GM18520 (cell line): Measurements from ENCODE around the gene RABGAP1L.
"Not testable (repeated sequence)": the region's sequence is repeated elsewhere in the genome, so short reads cannot be mapped to it uniquely, and the experiment has no call there.

ENCODE experiments used
- ATAC-seq: cut with Tn5 transposase; IDR thresholded peaks from one replicate; pipeline ENCODE4 v1.9.1; 2021; ENCODE audit not compliant: unreplicated experiment

The RABGAP1L gene

DNA sequence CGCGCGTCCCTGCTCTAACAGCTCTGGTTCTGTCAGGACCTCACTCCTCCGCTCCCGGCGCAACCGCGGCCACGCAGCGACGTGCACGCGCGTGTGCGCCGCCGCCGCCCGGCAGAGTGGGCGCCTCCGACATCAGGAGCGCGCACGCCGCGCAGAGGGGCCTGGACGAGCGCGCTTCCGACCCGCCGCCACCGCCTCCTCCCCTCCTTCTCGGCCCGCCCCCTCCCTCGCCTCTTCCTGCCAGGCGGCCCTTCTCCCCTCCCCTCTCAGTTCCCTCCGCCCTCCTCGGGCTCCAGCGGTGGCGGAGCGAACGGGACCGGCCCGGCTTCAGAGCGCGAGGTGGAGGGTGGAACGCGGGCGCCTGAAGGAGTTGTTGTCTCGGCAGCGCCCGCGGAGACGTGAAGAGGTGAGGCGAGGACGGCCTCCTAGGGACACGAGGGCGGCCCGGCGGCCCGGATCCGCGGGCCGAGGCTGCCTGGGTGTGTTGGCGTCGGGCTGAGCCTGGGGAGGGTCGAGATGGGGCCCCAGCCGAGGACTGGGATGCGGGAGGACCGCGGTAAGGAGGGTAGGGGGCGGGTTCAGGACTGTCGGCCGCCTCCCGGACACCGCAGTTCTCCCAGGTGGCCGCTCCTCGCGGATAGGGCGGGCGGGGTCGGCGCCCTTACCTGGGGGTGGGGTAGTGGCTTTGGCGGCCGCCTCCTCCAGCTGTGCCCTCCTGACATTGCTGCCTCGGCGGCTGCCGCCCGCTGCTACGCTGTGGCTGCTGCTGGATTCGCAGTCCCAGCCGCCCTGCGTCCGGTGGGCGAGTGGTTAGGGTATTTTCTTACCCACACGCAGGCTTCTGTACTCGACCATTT lies at the start of gene RABGAP1L:
TSS of gene RABGAP1L (plus strand) at position 269 of the 857 bp plus-strand sequence.
- ATAC-seq = peak; percentile 33

DNA sequence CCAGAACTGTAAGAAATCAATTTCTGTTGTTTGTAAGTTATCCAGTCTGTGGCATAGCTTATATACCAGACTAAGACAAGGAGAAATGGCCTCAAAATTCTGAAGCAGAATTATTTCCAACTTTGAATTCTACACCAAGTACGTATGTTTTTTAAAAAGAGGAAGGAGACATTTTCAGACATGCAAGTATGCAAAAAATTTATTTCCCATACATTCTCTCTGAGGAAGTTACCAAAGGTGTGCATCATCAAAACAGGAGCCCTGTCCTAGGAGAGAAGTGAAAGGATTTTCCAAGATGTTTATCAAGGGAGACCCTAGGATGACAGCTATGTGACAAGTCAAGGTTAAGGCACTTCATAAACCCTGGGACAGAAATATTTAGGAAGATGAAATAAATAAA lies 49.3 kb upstream of the RABGAP1L start:
- ATAC-seq = no peak

DNA sequence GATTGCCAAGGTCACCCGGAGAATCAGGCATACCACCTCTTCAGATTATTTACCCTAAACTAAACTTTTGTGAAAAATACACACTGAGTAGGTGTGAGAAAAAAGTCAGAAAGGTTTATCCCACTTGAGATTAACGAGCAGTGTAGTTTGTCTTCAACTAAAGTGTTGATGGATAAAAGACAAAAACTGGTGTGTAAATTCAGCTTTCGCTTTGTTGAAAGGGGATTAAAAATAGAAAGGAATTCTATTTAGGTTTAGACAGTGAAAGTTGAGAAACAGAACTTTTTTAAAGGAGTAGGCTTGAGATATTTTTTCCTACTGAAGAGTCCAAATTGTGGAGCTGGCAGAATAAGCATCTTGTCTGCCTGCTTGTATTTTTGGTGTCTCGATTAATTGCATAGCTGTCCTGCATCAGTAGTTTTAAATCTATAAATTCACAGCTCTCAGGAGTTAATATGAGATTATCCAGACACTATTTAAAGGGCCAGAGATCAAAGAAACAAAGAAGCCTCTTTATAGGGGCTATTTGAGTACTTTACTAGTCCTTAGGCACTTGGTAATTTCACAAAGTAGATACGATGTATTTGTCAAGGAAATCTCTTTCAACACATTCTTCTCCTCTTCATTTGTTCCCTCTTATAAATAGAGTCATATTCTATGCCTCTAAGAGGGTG lies 46.7 kb upstream of the RABGAP1L start:
- ATAC-seq = no peak

DNA sequence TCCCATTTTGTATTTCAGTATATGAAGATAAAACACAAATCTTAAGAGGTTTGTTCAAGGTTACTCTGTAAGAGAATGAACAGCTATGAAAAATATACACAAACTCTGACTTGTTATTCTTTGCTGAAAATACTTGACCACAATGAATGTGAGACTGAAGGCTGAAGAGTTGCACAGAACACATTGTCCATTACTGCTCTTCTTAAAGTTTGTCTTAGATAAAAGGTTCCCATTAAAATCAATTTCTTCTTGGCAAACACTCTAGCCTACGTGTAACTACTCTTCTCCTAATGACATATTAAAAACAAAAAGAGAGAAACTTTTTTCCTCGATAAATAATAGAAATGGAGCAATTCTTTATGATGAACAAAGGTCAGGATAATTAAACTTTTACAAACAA lies 45.2 kb upstream of the RABGAP1L start:
- ATAC-seq = no peak

DNA sequence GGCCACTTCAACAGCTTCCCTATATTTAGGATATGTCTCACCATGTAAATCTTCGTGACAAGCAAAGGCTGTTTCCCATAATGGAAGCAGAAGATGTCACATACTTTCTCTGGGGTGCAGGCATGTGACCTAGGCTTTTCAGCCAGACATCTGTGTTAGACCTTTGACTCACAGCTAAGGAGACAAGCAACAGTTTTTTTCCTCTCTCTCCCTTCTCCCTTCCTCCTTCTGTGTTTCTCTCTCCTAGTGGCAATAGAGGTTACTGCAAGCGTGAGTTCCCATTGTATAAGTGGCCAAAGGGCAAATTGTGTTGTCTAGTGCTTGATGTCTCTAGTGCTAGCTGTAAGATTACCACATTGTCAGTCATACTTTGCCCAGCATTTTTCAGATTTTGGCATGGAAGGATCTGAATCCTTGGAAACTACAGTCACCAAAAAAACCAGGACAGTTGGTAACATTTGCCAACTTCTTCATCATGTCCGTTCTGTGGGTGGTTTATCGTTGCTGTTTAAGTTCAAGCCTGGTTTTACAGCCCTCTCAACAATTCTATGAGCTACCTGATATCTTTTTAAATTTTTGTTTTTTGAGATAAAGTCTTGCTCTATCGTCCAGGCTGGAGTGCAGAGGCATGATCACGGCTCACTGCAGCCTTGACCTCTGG lies 44.4 kb upstream of the RABGAP1L start:
- peak; percentile 50 for ATAC-seq

DNA sequence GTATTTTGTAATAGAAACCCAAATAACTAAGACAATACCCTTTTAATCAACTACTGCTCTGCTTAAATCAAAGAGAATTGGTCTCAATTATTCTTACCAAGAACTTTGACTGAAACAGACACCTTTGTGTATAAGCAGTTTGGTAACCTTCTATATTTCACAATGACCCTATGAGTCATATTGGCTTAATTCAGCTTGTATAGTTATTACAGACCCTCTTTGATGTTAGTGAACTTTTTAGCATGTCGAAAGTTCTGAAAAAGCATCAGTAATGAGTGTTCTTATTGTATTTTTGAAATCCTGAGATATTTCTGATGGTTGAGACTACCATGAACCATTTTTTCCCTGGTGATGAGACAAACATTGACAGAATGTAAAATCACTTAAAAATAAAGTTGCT lies 43.3 kb upstream of the RABGAP1L start:
- no peak for ATAC-seq

DNA sequence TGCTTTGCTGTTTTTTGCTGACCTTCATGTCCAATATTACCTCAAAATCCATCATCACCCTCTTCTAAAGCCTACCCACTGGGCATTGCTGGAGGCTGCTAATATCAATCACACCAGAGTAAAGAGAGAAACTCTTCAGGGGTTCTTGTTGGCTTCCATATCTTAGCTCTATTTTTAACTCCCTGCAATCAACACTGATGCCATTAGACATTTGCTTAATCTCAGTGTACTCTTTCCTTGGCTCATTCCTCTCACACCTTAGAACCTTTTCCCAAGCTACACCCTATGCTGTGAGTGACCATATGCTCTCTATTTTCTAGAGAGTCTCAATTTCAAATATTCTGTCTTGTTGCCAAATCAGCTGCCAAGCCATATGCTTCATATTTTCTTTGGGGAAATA lies 40.6 kb upstream of the RABGAP1L start:
- ATAC-seq = no peak

DNA sequence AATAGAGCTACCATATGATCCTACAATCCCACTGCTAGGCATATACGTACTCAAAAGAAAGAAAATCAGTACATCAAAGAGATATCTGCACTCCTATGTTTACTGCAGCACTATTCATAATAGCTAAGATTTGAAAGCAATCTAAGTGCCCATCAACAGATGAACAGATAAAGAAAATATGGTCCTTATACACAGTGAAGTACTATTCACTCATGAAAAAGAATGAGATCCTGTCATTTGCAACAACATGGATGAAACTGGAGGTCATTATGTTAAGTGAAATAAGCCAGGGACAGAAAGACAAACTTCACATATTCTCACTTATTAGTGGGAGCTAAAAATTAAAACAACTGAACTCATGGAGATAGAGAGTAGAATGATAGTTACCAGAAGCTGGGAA lies 37.0 kb upstream of the RABGAP1L start:
- ATAC-seq = not testable (repeated sequence)

DNA sequence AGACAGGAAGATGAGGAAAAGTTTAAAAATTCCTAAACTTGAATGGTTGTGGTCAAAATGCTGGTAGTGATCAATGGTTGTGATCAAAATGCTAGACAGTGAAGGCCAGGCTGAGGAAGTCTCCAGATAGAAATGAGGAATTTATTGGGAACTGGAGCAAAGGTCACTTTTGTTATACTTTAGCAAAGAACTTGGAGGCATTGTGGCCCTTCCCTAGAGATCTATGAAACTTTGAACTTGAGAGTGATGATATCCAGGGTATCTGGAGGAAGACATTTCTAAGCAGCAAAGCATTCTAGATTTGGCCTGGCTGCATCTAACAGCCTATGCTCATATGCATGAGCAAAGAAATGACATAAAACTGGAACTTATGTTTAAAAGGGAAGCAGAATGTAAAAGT lies 35.5 kb upstream of the RABGAP1L start:
- ATAC-seq = no peak

DNA sequence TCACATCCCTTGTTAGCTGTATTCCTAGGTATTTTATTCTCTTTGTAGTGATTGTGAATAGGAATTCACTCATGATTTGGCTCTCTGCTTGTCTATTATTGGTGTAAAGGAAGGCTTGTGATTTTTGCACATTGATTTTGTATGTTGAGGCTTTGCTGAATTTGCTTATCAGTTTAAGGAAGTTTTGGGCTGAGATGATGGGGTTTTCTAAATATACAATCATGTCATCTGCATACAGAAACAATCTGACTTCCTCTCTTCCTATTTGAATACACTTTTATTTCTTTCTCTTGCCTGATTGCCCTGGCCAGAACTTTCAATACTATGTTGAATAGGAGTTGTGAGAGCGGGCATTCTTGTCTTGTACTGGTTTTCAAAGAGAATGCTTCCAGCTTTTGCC lies 32.1 kb upstream of the RABGAP1L start:
- not testable (repeated sequence) for ATAC-seq

DNA sequence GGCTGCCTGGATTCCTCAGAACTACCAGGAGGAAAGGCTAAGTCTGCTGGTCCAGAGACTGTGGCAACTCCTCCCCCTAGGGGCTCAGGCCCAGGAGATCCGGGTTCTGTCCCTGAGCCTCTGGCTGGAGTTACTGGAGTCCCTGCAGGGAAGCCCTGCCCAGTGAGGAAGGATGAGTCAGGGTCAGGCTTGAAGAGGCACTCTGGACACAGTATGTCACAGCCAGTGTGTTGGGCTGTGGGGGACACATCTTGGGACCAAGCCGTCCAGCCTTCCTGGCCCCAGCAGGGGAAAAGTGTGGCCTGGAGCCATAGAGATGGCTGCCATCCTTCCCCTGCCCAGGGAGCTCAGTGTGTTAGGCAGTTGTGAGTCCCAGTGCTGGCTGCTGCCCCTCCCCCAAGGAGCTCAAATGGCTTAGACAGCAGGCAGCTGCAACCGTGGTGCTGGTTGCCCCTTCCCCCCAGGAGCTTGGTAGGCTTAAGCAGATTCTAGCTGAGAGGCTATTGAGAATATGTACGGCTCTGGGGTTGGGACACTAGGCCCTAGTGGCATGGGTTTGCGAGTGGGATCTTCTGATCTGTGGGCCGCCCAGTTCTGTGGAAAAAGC lies 28.2 kb upstream of the RABGAP1L start:
- ATAC-seq = no peak

DNA sequence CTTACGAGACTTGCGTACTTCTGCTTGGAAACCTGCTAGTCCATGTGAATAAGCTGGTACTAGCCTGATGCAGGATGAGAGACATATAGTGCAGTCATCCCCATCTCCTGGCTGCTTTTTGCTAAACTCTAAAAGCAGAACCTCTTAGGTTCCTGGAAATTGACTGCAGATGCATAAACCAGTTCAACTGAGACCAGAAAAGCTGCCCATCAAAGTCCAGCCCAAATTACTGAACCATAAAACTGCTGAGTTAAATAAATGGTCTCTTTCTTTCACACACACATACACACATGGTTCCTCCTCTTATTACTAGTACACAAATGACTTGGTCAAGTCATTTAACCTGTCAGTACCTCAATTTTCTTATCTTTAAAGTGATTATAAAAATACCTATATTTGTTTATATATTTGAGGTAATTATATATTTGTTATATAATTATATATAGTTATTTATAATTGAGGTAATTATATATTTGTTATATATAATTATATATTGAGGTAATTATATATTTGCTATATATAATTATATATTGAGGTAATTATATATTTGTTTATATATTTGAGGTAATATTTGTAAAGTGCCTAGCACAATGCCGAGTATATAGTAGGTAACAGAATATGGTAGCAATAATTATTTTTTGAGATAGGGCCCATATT lies 25.2 kb upstream of the RABGAP1L start:
- ATAC-seq = no peak

DNA sequence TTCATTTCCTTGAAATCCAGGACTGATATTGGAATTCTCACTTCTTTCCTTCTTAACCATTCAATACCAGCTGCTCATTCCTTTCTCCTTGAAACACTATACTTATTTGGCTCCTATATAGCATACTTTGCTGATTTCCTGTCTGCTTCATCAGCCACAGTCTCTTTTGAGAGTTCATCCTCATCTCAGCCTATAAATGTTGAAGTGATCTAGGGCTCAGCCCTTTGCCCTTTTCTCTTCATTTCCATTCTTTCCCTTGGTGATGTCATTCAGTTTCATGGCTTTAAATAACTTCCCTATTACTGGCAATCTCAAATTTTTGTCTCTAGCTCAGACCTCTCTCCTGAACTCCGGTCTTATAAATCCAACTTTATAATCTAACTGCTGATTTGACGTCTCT lies 24.1 kb upstream of the RABGAP1L start:
- ATAC-seq = no peak

DNA sequence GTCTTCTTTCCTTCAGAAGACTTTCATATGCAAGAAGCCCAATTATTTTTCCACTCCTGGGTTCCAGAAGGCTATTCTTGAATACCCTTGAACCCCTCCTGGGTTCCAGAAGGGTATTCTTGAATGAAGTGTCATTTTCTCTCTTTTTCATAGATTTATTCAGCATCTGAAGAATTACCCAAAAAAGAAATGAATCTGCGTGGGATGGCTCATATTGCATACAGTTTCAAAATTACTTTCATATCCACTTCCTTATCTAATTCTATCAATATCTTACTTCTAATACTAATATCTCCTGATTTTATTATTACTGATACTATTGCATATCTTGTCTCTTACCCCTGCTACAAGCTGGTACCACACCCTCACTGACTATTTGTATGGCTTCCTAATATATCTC lies 22.6 kb upstream of the RABGAP1L start:
- ATAC-seq = no peak

DNA sequence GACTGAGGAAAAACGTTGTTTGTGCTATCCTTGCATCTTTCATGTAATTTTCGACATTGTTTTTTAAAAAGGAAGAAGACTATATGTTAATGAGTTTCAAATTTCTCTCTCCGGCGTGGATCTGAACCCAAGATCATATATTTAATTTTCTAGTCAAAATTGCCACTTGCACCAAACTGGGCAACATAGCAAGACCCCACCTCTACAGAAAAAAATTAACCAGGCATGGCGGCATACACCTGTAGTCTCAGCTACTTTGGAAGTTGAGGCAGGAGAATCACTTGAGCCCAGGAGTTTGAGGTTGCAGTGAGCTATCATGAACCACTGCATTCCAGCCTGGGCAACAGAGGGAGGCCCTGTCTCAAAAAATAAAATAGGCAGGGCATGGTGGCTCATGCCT lies 16.5 kb upstream of the RABGAP1L start:
- no peak for ATAC-seq

DNA sequence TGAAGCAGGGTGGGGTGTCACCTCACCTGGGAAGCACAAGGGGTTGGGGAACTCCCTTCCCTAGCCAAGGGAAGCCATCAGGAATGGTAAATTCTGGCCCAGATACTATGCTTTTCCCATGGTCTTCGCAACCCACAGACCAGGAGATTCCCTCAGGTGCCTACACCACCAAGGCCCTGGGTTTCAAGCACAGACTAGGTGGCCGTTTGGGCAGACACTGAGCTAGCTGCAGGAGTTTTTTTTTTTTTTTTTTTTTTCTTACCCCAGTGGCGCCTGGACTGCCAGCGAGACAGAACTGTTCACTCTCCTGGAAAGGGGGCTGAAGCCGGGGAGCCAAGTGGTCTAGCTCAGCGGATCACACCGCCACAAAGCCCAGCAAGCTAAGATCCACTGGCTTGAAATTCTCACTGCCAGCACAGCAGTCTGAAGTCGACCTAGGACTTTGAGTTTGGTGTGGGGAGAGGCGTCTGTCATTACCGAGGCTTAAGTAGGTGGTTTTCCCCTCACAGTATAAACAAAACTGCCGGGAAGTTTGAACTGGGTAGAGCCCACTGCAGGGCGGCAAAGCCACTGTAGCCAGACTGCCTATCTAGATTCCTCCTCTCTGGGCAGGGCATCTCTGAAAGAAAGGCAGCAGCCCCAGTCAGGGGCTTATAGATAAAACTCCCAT lies 15.5 kb upstream of the RABGAP1L start:
- not testable (repeated sequence) for ATAC-seq

DNA sequence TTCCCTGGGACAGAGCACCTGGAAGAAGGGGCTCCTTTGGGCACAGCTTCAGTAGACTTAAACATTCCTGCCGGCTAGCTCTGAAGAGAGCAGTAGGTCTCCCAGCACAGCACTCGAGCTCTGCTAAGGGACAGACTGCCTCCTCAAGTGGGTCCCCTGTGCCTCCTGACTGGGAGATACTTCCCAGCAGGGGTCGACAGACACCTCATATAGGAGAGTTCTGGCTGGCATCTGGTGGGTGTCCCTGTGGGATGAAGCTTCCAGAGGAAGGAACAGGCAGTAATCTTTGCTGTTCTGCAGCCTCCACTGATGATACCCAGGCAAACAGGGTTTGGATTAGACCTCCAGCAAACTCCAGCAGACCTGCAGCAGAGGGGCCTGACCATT lies 14.9 kb upstream of the RABGAP1L start:
- ATAC-seq = not testable (repeated sequence)

DNA sequence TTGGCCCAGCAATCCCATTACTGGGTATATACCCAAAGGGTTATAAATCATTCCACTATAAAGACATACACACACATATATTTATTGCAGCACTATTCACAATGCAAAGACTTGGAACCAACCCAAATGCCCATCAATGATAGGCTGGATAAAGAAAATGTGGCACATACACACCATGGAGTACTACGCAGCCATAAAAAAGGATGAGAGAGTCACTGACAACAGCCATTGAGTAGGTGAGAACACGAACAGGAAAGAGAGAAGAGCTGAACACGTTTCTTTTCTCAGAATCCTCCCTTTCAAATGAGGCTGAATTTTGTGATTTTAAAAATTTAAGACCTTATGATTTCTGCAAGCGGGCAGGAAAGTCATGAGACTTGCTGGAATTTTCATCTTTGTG lies 10.1 kb upstream of the RABGAP1L start:
- no peak for ATAC-seq

DNA sequence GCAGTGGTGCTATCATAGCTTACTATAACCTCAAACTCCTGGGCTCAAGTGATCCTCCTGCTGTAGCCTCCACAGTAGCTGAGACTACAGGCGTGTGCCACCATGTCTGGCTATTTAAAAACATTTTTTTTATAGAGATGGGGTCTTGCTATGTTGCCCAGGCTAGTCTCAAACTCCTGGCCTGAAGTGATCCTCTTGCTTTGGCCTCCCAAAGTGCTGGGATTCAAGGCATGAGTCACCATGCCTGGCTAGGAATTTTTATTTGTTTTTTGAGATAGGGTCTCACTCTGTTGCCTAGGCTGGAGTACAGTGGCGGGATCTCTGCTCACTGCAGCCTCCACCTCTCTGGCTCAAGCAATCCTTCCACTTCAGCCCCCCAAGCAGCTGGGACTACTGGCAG lies 8.8 kb upstream of the RABGAP1L start:
- no peak for ATAC-seq

DNA sequence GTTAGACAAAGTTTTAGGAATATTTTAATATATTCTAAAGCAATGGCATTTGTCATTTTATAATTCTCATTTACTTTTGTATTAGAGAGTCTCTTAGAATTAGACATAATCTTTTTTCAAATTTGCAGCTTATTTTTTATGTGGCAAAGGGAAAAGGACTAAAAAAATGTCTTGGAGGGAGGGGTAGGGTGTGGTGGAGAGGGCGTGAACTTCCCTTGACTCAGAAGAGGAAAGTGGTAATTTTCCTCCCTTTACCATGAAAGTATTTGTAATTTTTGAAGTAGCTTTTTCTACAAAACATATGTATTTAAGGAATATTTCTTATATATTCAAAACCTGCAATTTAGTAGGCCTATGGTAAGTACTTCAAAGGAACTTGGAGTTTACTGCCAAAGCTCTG lies 6.9 kb upstream of the RABGAP1L start:
- ATAC-seq = no peak
